Mononuclear cell (primary cell): ENCODE measurements around the gene TAF4B. TPM values are rescaled to one million over a fixed set of nuclear protein-coding genes. Genes with fewer than 3 reads are reported as not detected.
"Not testable (repeated sequence)": the region's sequence is repeated elsewhere in the genome, so short reads cannot be mapped to it uniquely, and the experiment has no call there.

Experiments
- H3K27me3 ChIP-seq: 2 replicates; pipeline ENCODE4 v1.6.0; 2011; ENCODE audit warnings: low read length, control low read depth; ENCODE audit not compliant: insufficient read depth
- H3K4me1 ChIP-seq: 2 replicates; pipeline ENCODE4 v1.5.1; 2011; ENCODE audit warnings: mild to moderate bottlenecking, low read length, control low read depth; ENCODE audit not compliant: insufficient read depth
- H3K4me3 ChIP-seq: 2 replicates; pipeline ENCODE4 v1.5.1; 2011; ENCODE audit warnings: mild to moderate bottlenecking, low read length, moderate library complexity
- H3K9me3 ChIP-seq: 2 replicates; pipeline ENCODE4 v1.5.1; 2011; ENCODE audit warnings: low read depth, mild to moderate bottlenecking, control low read depth, low read length
- total RNA-seq: library from RNA; depleted of rRNA; stranded (reverse); fragments of >200 nt; gene quantifications from one replicate; pipeline ENCODE4 v1.2.3, GENCODE V29; 2012

The TAF4B gene
- total RNA-seq, 1 donor = 28.1 TPM

GRCh38 chr18:26225022-26225693 is 1.1 kb upstream of the TAF4B start:
- H3K4me3 ChIP-seq = no peak overlapping the region

DNA sequence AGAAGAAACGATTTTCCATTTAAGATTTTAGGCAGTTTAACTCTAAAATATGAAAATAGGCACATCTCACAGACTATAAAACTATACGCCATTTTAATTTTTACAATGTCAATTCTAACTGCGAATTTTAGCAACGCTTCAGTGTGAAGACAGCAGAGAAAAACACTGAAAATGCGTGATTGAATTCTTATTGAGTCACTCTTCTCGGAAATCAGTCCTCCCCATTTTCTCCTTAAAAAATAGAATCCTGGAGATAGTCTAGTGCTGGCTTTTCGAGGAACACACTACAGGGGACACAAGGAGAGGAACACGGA is 373 bp upstream of the TAF4B start:
- Histone ChIP-seq H3K9me3 (no peaks in the 10 kb centered on the region), H3K4me3 (peak overlapping the region; percentile 68), H3K27me3 (no peaks in the 10 kb centered on the region), H3K4me1 (peaks cover 16% of the 10 kb centered on the region)

More at GRCh38 chr18:26225022-26225693, 1.1 kb upstream of the TAF4B start:
- Histone ChIP-seq H3K27me3 (no peaks in the 10 kb centered on the region), H3K9me3 (no peaks in the 10 kb centered on the region), H3K4me1 (peaks cover 16% of the 10 kb centered on the region)

GRCh38 chr18:26227051-26227670 is 916 bp downstream of the TAF4B start:
- H3K9me3 ChIP-seq = no peaks in the 10 kb centered on the region
- H3K4me1 ChIP-seq = peaks cover 16% of the 10 kb centered on the region
- no peaks in the 10 kb centered on the region for H3K27me3 ChIP-seq
- H3K4me3 ChIP-seq = peak overlapping the region; percentile 68

- H3K4me1 ChIP-seq = peaks cover 16% of the 10 kb centered on the region
- no peak overlapping the region for H3K4me3 ChIP-seq
- no peaks in the 10 kb centered on the region for H3K9me3 ChIP-seq
- H3K27me3 ChIP-seq = no peaks in the 10 kb centered on the region
Measured at GRCh38 chr18:26228562-26229260, 2.5 kb downstream of the TAF4B start.

DNA sequence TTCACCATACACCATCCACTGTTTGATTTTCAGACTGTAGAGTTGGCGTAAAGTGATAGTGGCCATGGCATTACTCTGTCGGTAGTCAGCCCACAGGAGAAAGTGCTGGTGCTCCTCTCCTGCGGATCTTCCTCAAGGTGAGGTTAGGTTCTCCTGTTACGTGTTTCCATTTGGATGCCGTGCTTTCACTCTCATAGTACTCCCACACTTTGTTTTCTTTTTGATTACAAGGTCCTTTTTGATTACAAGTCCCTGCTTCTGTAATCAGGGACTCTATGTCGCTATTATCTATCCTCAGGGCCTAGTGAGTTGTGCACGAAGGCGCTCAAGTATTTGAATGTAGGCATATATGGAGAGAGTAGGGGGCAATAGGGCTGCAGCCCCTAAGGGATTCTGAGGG is 4.3 kb downstream of the TAF4B start:
- peaks cover 16% of the 10 kb centered on the region for H3K4me1 ChIP-seq
- H3K9me3 ChIP-seq = no peaks in the 10 kb centered on the region
- no peaks in the 10 kb centered on the region for H3K27me3 ChIP-seq
- H3K4me3 ChIP-seq = no peak overlapping the region

- Histone ChIP-seq H3K4me1 (peaks cover 3% of the 10 kb centered on the region), H3K4me3 (no peak overlapping the region), H3K9me3 (no peaks in the 10 kb centered on the region), H3K27me3 (no peaks in the 10 kb centered on the region)
Measured at GRCh38 chr18:26233208-26233607, 7.0 kb downstream of the TAF4B start.

GRCh38 chr18:26237363-26237762 is 11.1 kb downstream of the TAF4B start:
- not testable (repeated sequence) for H3K27me3 ChIP-seq, H3K4me1 ChIP-seq, H3K4me3 ChIP-seq, H3K9me3 ChIP-seq

DNA sequence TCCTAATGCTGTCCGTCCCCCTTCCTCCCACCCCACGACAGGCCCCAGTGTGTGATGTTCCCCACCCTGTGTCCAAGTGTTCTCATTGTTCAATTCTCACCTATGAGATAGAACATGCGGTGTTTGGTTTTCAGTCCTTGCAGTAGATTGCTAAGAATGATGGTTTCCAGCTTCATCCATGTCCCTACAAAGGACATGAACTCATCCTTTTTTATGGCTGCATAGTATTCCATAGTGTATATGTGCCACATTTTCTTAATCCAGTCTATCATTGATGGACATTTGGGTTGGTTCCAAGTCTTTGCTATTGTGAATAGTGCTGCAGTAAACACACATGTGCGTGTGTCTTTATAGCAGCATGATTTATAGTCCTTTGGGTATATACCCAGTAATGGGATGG is 12.5 kb downstream of the TAF4B start:
- not testable (repeated sequence) for H3K27me3 ChIP-seq, H3K4me3 ChIP-seq, H3K4me1 ChIP-seq, H3K9me3 ChIP-seq

DNA sequence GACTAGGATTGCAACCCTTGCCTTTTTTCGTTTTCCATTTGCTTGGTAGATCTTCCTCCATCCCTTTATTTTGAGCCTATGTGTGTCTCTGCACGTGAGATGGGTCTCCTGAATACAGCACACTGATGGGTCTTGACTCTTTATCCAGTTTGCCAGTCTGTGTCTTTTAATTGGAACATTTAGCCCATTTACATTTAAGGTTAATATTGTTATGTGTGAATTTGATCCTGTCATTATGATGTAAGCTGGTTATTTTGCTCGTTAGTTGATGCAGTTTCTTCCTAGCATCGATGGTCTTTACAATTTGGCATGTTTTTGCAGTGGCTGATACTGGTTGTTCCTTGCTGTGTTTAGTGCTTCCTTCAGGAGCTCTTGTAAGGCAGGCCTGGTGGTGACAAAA is 16.1 kb downstream of the TAF4B start:
- H3K4me1 ChIP-seq, H3K4me3 ChIP-seq, H3K9me3 ChIP-seq, H3K27me3 ChIP-seq: not testable (repeated sequence)

DNA sequence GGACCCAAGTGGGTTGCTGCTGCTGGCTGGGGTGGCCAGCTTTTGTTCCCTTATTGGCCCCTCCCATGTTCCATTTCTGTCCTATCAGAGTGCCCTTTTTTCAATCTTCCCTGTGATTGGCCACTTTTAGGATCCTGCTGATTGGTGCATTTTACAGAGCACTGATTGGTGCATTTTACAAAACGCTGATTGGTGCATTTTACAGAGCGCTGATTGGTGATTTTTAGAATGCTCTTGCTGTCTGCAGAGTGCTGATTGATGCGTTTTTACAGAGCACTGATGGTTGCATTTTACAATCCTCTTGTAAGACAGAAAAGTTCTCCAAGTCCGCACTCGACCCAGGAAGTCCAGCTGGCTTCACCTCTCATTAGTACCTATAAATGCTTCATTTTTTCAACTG is 19.2 kb downstream of the TAF4B start:
- not testable (repeated sequence) for H3K27me3 ChIP-seq, H3K4me3 ChIP-seq, H3K4me1 ChIP-seq, H3K9me3 ChIP-seq

DNA sequence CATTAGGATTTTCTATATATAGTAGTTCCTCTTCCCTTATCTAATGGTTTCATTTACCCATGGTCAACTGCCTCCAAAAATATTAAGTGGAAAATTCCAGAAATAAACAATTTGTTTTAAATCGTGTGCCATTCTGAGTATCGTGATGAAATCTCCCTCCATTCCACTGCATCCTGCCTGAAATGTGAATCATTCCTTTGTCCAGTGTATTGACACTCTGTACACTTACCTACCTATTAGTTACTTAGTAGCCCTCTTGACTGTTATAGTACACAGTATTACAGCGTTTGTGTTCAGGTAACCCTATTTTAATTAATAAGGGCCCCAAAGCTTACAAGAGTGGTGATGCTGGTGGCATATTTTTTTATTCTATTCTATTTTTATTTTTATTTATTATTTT is 26.2 kb downstream of the TAF4B start:
- no peaks in the 10 kb centered on the region for H3K9me3 ChIP-seq
- H3K27me3 ChIP-seq = no peaks in the 10 kb centered on the region
- peaks cover 9% of the 10 kb centered on the region for H3K4me1 ChIP-seq
- H3K4me3 ChIP-seq = no peak overlapping the region

GRCh38 chr18:26254808-26255207 is 28.6 kb downstream of the TAF4B start:
- not testable (repeated sequence) for H3K9me3 ChIP-seq, H3K4me3 ChIP-seq, H3K27me3 ChIP-seq, H3K4me1 ChIP-seq

- Histone ChIP-seq H3K27me3 (no peaks in the 10 kb centered on the region), H3K4me1 (peaks cover 9% of the 10 kb centered on the region), H3K4me3 (no peak overlapping the region), H3K9me3 (no peaks in the 10 kb centered on the region)
Measured at GRCh38 chr18:26255695-26256622, 29.7 kb downstream of the TAF4B start.

DNA sequence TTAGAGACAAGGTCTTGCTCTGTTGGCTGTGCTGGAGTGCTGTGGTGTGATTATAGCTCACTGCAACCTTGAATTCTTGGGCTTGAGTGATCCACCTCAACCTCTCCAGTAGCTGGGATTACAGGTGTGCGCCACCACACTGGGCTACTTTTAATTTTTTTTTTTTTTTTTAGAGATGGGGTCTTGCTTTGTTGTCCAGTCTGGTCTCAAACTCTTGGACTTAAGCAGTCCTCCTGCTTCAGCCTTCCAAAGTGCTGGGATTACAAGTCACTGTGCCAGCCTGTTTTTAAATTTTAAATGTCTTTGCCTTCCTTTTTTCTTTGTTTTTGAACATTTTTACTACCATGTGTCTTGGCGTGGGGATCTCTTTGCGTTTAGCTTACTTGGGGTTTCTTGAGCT is 32.5 kb downstream of the TAF4B start:
- Histone ChIP-seq H3K4me1 (peaks cover 9% of the 10 kb centered on the region), H3K9me3 (no peaks in the 10 kb centered on the region)

GRCh38 chr18:26259416-26259815 is 33.2 kb downstream of the TAF4B start:
- H3K27me3 ChIP-seq, H3K4me3 ChIP-seq, H3K9me3 ChIP-seq, H3K4me1 ChIP-seq: not testable (repeated sequence)

More for the DNA sequence above, 32.5 kb downstream of the TAF4B start:
- Histone ChIP-seq H3K27me3 (no peaks in the 10 kb centered on the region), H3K4me3 (no peak overlapping the region)
